NCI-H82 treated with DMSO at 0.1 percent for 48 hours (cell line): ENCODE measurements around the gene OR52H1.
"Not testable (repeated sequence)": the region's sequence is repeated elsewhere in the genome, so short reads cannot be mapped to it uniquely, and the experiment has no call there.

Source experiments
- DNase-seq: peaks from one replicate; lab custom pipeline; 2025; ENCODE audit not compliant: unreplicated experiment; lab: John Stamatoyannopoulos, UW

The OR52H1 gene

GRCh38 chr11:5548440-5548839 is at the start of gene OR52H1:
TSS of gene OR52H1 (minus strand) at chr11:5548540. CDS start at chr11:5545505, 3,035 bp downstream.
- DNase-seq: no peak

DNA sequence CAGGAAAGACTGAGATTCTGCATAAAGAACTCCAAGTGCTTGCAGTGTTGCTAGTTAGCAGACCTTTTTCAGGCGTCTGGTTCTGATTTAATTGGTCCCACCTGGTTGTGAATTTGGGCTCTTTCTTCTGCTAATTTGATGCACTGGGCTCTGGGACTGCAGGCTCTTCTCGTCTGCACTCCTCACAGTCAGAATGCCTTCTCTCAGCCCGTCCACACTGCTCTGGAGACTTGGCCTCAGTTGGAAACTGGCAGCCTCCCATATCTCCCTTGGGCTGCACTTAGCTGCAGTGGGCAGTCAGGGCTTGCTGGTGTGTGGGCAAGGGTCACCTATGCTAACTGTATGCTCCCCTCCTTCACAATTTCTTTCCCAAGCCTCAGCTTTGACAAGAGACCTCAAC is 49.6 kb upstream of the OR52H1 start:
- DNase-seq: no peak

DNA sequence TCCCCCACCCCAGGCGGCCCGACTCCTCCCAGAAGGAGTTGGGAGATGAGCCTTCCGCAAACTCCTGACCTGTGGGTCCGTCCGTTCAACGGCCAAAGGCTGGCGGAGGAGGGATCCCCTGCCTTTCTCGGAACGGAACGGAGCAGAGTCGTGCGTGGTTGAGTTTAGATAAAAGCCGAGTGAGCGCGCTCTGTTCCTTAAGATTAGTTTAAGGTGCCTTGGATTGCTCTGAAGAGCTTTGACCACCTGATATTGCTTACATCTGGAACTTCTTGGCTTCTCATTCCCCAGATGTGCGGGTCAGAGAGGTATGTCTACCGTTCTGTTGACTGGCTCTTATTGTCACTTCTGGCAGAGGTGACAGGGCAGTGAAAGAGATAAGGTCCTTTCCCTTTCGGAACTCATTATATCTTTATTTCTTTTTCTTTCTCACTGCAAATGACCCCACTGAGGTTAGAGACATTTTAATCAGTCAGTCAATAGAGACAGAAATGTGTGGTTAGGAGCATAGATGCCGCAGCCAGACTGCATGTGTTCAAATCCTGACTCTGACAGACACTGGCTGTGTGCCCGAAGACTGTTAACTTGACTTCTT is 48.4 kb upstream of the OR52H1 start, which contains the start of gene TRIM6:
TRIM6 (plus strand) TSS at position 31 of the 595 bp plus-strand sequence; CDS start at position 292, 261 bp downstream.
- no peak for DNase-seq

- DNase-seq: no peak
Observed at GRCh38 chr11:5593146-5593545, 44.8 kb upstream of the OR52H1 start.

DNA sequence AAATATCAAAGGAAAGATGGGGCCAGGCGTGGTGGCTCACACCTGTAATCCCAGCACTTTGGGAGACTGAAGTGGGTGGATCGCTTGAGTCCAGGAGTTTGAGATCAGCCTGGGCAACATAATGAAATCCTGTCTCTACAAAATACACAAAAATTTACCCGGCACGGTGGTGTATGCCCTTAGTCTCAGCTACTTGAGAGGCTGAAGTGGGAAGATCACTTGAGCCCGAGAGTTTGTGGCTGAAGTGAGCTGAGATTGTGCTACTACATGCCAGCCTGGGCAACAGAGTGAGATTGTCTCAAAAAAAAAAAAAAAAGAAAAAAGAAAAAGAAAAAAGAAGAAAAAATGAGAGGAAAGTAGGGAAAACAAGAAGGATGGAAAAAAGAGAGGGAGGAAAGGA is 44.3 kb upstream of the OR52H1 start:
- DNase-seq: no peak

- DNase-seq: no peak
Observed at GRCh38 chr11:5591613-5592012, 43.3 kb upstream of the OR52H1 start.

GRCh38 chr11:5589906-5590305 is 41.6 kb upstream of the OR52H1 start:
- not testable (repeated sequence) for DNase-seq

- not testable (repeated sequence) for DNase-seq
Observed at GRCh38 chr11:5584458-5584857, 36.1 kb upstream of the OR52H1 start.

DNA sequence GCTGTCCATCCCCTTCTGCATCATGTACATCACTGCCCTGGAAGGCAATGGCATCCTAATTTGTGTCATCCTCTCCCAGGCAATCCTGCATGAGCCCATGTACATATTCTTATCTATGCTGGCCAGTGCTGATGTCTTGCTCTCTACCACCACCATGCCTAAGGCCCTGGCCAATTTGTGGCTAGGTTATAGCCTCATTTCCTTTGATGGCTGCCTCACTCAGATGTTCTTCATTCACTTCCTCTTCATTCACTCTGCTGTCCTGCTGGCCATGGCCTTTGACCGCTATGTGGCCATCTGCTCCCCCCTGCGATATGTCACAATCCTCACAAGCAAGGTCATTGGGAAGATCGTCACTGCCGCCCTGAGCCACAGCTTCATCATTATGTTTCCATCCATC is 32.7 kb upstream of the OR52H1 start:
- DNase-seq: no peak

DNA sequence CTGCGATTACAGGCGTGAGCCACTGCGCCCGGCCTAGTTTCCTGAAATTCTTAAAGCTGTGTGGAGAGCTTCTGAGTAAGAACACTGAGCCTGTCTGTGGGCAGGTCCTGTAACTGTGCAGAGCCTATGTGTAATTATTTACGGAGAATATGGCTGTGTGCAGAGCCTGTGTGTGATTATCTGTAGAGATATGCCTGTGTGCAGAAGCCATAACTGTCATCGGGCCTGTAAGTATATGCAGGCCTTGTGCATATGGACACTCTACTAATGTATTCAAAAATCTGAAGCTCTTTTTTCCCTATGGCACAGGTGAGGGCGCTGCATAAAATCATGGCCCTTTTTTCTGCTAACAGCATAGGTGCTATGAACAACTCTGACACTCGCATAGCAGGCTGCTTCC is 32.2 kb upstream of the OR52H1 start, which contains the start of gene OR52B6:
OR52B6 (plus strand) TSS at position 301 of the 400 bp plus-strand sequence; CDS start at position 301, 0 bp downstream.
- DNase-seq: no peak

DNA sequence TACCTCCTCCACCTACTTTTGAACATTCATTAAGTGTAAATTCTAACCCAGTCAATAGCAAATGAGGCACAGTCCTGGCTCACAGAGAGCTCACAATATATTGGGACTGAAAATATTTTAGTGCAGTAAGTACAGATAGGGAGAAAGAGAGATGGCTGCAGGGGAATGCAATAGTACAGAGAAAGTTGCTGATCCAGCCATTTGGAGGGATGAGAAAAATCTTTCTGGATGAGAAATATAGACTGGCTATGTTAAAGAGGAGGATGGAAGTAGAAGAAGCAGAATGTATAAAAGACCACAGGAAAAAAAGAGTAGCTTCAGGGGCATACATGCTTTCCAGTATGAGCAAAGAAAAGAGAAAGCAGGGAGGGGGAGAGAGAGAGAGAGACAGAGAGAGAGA is 28.8 kb upstream of the OR52H1 start:
- no peak for DNase-seq

- DNase-seq: no peak
Observed at GRCh38 chr11:5575152-5575551, 26.8 kb upstream of the OR52H1 start.

DNA sequence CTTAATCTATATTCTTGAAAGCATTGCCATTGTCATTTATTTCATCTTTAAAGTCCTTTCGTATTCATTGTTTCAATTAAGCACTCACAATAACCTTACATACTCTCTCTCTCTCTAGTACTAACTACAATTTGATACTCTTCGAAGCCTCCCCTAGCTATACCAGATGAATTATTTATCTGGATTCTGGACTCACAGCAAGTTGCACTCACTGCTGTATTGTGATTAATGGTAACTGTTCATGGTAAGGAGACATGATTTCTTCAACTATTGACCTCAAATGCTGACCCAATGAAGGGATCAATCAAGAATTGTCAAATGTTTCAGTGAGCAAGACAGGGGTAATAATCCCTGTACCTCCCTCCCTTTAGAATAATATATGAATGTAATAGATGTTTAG is 26.3 kb upstream of the OR52H1 start:
- DNase-seq: no peak

- no peak for DNase-seq
Observed at GRCh38 chr11:5564259-5565019, 16.1 kb upstream of the OR52H1 start.

GRCh38 chr11:5557751-5558150 is 9.4 kb upstream of the OR52H1 start:
- no peak for DNase-seq

- DNase-seq: no peak
Observed at GRCh38 chr11:5556596-5557188, 8.4 kb upstream of the OR52H1 start.

GRCh38 chr11:5553343-5553742 is 5.0 kb upstream of the OR52H1 start:
- no peak for DNase-seq

DNA sequence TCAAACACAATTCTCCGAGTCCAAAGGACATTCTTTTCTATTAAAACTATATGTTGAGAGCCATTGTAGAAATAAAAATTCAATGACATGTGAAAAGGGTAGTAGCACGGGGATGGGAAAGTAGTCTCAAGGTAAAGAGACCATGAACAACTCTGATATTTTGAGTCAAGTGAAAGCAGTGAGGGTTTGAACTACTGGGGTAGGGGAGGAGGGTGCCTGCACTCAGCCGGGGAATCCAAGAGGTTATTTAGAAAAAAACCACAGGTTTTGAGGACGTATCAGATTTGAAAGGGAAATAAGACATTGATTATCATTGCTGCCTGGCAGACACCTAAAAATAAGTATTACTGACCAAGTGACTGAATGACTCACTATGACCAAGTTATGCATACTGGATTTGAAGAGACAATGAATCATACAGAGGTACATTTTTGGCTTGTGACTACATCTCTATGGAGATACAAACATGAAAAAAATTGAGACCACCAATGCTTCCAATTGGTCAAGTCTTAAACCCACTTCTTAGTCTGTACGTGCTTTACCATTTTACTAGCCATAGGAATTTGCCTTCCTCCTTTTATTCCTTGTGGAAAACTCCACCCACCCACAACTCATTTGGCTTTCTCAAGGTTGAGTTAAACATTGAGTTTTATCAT is 2.2 kb upstream of the OR52H1 start:
- no peak for DNase-seq

- DNase-seq: no peak
Observed at GRCh38 chr11:5547982-5548381, 358 bp downstream of the OR52H1 start.

DNA sequence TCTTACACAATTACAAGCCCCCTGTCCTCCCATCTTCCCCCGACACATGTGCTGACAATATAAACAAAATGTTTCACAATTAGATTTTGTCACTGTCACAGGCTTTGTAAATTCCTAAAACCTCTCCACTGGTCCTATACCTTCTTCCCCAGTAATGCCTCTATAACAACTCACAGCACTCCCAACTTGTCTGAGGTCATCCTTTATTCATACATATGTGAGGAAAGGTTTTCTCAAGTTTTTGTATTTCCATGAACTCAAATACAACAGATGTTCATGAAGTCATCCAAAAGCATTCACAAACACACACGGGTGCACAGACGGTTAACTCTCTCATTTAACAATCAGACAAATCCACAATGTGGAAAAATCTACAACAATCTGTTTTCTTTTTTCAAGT is 1.9 kb downstream of the OR52H1 start:
- DNase-seq: no peak

- no peak for DNase-seq
Observed at GRCh38 chr11:5541427-5541826, 6.9 kb downstream of the OR52H1 start.

- no peak for DNase-seq
Observed at GRCh38 chr11:5536482-5536881, 11.9 kb downstream of the OR52H1 start.
